ENCODE results near the gene LRP2. TPM values are rescaled to one million over a fixed set of nuclear protein-coding genes. Genes with fewer than 3 reads are reported as not detected.

The LRP2 gene
- total and polyA plus RNA-seq, 2 of the 4 experiments (the other 2 are of a cell fraction), result not detected

GRCh38 chr2:169260246-169260645 lies 102.1 kb downstream of the LRP2 start:
- BruUV-seq (replicated peaks), result no TSS peak
- H2BK5ac ChIP-seq (ENCODE audit: low read depth, low read length, poor library complexity, severe bottlenecking), result no peak overlapping the region
- CTCF ChIA-PET, result no interaction called here
- H2BK15ac ChIP-seq (ENCODE audit: low read depth, low read length), result no peak overlapping the region
- no peak overlapping the region for H3K9ac ChIP-seq (ENCODE audit: low read depth, low read length)
- no peak overlapping the region for H4K5ac ChIP-seq (ENCODE audit: low read depth, low read length)
- in situ Hi-C loops (cut with MboI; ENCODE audit: low sequenced_read_pairs) (no loop called here), dilution Hi-C loops (cut with HindIII; ENCODE audit: low sequenced_read_pairs, unreplicated experiment) (no loop called here), intact Hi-C loops (cut with micrococcal nuclease) (no loop called here)
- H2AK9ac ChIP-seq (replicated peaks; ENCODE audit: low read depth, low read length, poor library complexity), result no peak overlapping the region
- no peaks in the 10 kb centered on the region for H3K27me3 ChIP-seq (ENCODE audit: control insufficient read depth, insufficient read depth, low read length)
- POLR2A ChIA-PET (ENCODE audit: unreplicated experiment), result no interaction called here
- ATAC-seq (ENCODE audit: low read depth) (no peak), DNase-seq (no peak)
- H2BK120ac ChIP-seq (ENCODE audit: low read depth, low read length), result no peak overlapping the region
- no peak overlapping the region for H3K18ac ChIP-seq (ENCODE audit: low read depth, low read length)
- no peak overlapping the region for H3K4me3 ChIP-seq (ENCODE audit: insufficient read depth, low read depth, low read length)
- H4K8ac ChIP-seq (ENCODE audit: low read depth in 2 of 2, low read length in 2 of 2), result no peak overlapping the region
- H3K4me1 ChIP-seq (ENCODE audit: control insufficient read depth, insufficient read depth, low read length), result no peaks in the 10 kb centered on the region
- H2BK20ac ChIP-seq (ENCODE audit: low read depth, low read length), result no peak overlapping the region
- H3K23ac ChIP-seq (ENCODE audit: low read depth, low read length), result no peak overlapping the region
- H4K20me1 ChIP-seq (ENCODE audit: insufficient read depth, low read length), result no peaks in the 10 kb centered on the region
- no peak overlapping the region for H2AFZ ChIP-seq (replicated peaks; ENCODE audit: low read length, poor library complexity)
- H3K79me1 ChIP-seq (ENCODE audit: low read depth in 1 of 2, low read length in 2 of 2), result no peaks in the 10 kb centered on the region
- TF ChIP-seq POLR2A (IDR thresholded peaks at IDR 0.05; ENCODE audit: low read depth, low read length) (no peak), NFE2L2 (IDR thresholded peaks at IDR 0.05; ENCODE audit: low read depth, low read length) (no peak), RFX5 (IDR thresholded peaks at IDR 0.05; ENCODE audit: low read depth, low read length) (no peak), FOS (IDR thresholded peaks at IDR 0.05; ENCODE audit: low read depth, low read length) (no peak), MAFK (IDR thresholded peaks at IDR 0.05; ENCODE audit: low read depth, low read length) (no peak), CTCF (conservative IDR thresholded peaks at IDR 0.05; ENCODE audit: low read depth, low read length) (no peak), MXI1 (IDR thresholded peaks at IDR 0.05; ENCODE audit: borderline replicate concordance, low read depth, low read length) (no peak), RAD21 (IDR thresholded peaks at IDR 0.05; ENCODE audit: low read length) (no peak), SMC3 (IDR thresholded peaks at IDR 0.05; ENCODE audit: low read depth, low read length) (no peak), RCOR1 (IDR thresholded peaks at IDR 0.05; ENCODE audit: insufficient replicate concordance, low read length) (no peak)
- peaks cover 4% of the 10 kb centered on the region for H3K9me3 ChIP-seq (ENCODE audit: control insufficient read depth, insufficient read depth, low read length)
- H3K27ac ChIP-seq (ENCODE audit: insufficient read depth, low read length), result no peak overlapping the region
- no peak overlapping the region for H2AK5ac ChIP-seq (ENCODE audit: low read depth, low read length)
- no peak overlapping the region for H3K56ac ChIP-seq (ENCODE audit: extremely low read depth, insufficient read depth, low read length)
- H3K9me1 ChIP-seq (ENCODE audit: insufficient read depth, low read length), result no peaks in the 10 kb centered on the region
- no peak overlapping the region for H4K91ac ChIP-seq (ENCODE audit: insufficient read depth, low read depth, low read length)
- H3K36me3 ChIP-seq (ENCODE audit: control insufficient read depth, insufficient read depth, low read length), result no peaks in the 10 kb centered on the region
- H3K14ac ChIP-seq (replicated peaks; ENCODE audit: low read depth, low read length), result no peak overlapping the region
- WGBS, 2 experiments (ENCODE audit: extremely low coverage in 2 of 2, insufficient read length in 1 of 2), result no CpG with 5 or more reads among the region's 1 CpG
- H3K4me2 ChIP-seq (ENCODE audit: low read depth, low read length), result no peak overlapping the region
- H3K4ac ChIP-seq (ENCODE audit: low read depth, low read length), result no peak overlapping the region
